Mucosa of descending colon (tissue), 3 donors: ENCODE results near the gene TCEAL8. TPM values are rescaled to one million over a fixed set of nuclear protein-coding genes. Genes with fewer than 3 reads are reported as not detected.

ENCODE experiments used
- ATAC-seq: fragments of 200-7000 bp; cut with Tn5 transposase; one replicate; pipeline ENCODE4 v1.9.1; 2020; ENCODE audit warnings: mild to moderate bottlenecking, moderate library complexity
- DNase-seq, 3 donors: peaks; one replicate each; pipeline ENCODE4 v3.0.0-alpha.2; 2020
- H3K36me3 ChIP-seq: fragments of 200-600 bp; one replicate; pipeline ENCODE4 v1.8.0; 2021; ENCODE audit warnings: low read depth, mild to moderate bottlenecking
- H3K4me1 ChIP-seq: fragments of 200-600 bp; one replicate; pipeline ENCODE4 v1.8.0; 2021; ENCODE audit warnings: low read depth, mild to moderate bottlenecking
- H3K4me3 ChIP-seq: fragments of 200-600 bp; one replicate; pipeline ENCODE4 v1.8.0; 2021; ENCODE audit warnings: mild to moderate bottlenecking
- H3K9me3 ChIP-seq: fragments of 200-600 bp; one replicate; pipeline ENCODE4 v1.8.0; 2021; ENCODE audit warnings: mild to moderate bottlenecking
- CTCF ChIP-seq: fragments of 200-600 bp; IDR thresholded peaks from one replicate; pipeline ENCODE4 v1.8.0; 2022; ENCODE audit warnings: antibody characterized with exemption, mild to moderate bottlenecking
- intact Hi-C, 2 donors: fragments of 100-400 bp; cut with DNase I in 1 of 2; cut with micrococcal nuclease in 1 of 2; formaldehyde crosslinking; loops; one replicate each; pipeline versions ENCODE4 v1.11.0 to v1.11.1; 2022; cut with DNase I, micrococcal nuclease
- total RNA-seq, 3 donors: library from RNA; stranded (reverse); fragmentation: NEBNext Ultra II Directional in 2 of 3; extraction: Animal tissue kit (Norgen Biotek cat#: 25700) in 2 of 3; gene quantifications; one replicate each; pipeline versions ENCODE4 v1.2.1 to v1.2.4, GENCODE V29; 2021 to 2023
- donor health status: DM: no; HTN: no; CAD: no; lungs with moderate emphysema.
- donor health status: DM: no; HTN: no; CAD: no.
- donor health status: DM: no; HTN: yes; CAD: no.

The TCEAL8 gene
- total RNA-seq, 3 donors from 2014 or later = 24.4 to 43.0 (median 31.2) TPM

- DNase-seq (no peak), ATAC-seq (no peak)
- no peak for TF ChIP-seq CTCF
- Histone ChIP-seq H3K4me1 (no peaks in the 10 kb centered on the region), H3K4me3 (no peak overlapping the region), H3K9me3 (no peaks in the 10 kb centered on the region), H3K36me3 (no peaks in the 10 kb centered on the region)
- intact Hi-C loops = no loop called here
These were observed 21.1 kb upstream of the TCEAL8 start for GRCh38 chrX:103275947-103276567.

- ATAC-seq (no peak), DNase-seq (no peak)
- no peak for TF ChIP-seq CTCF
- H3K36me3 ChIP-seq = no peaks in the 10 kb centered on the region
- H3K4me1 ChIP-seq = no peaks in the 10 kb centered on the region
- H3K4me3 ChIP-seq = no peak overlapping the region
- no peaks in the 10 kb centered on the region for H3K9me3 ChIP-seq
- intact Hi-C loops = no loop called here
These were observed 19.3 kb upstream of the TCEAL8 start for GRCh38 chrX:103274284-103274683.

GRCh38 chrX:103258275-103258674 lies 3.3 kb upstream of the TCEAL8 start:
- TF ChIP-seq CTCF = no peak
- Histone ChIP-seq H3K36me3 (no peaks in the 10 kb centered on the region), H3K4me3 (no peak overlapping the region), H3K9me3 (no peaks in the 10 kb centered on the region), H3K4me1 (no peaks in the 10 kb centered on the region)
- ATAC-seq (peak; percentile 18), DNase-seq (no peak)
- intact Hi-C loops = no loop called here

GRCh38 chrX:103256651-103257050 lies 1.7 kb upstream of the TCEAL8 start:
- no peak for ATAC-seq
- H3K36me3 ChIP-seq = no peaks in the 10 kb centered on the region
- TF ChIP-seq CTCF = no peak

GRCh38 chrX:103254171-103254824 lies 657 bp downstream of the TCEAL8 start:
- no peaks in the 10 kb centered on the region for H3K4me1 ChIP-seq
- peak; percentile 63 to 71 (median 65) for DNase-seq
- H3K36me3 ChIP-seq = no peaks in the 10 kb centered on the region
- H3K9me3 ChIP-seq = no peaks in the 10 kb centered on the region
- peak; percentile 70 for ATAC-seq
- peak overlapping the region; percentile 26 for H3K4me3 ChIP-seq
- intact Hi-C loops = no loop called here
- no peak for TF ChIP-seq CTCF

More at GRCh38 chrX:103256651-103257050, 1.7 kb upstream of the TCEAL8 start:
- Histone ChIP-seq H3K4me3 (no peak overlapping the region), H3K9me3 (no peaks in the 10 kb centered on the region), H3K4me1 (no peaks in the 10 kb centered on the region)
- intact Hi-C loops = no loop called here
- no peak for DNase-seq
